Nephron progenitor cell (in vitro differentiated cells): ENCODE data around the gene ERF.

Experiments used
- DNase-seq: peaks from one replicate; pipeline ENCODE4 v3.0.0; 2021
- H3K27ac Mint-ChIP-seq: 2 replicates; pipeline ENCODE4 v1.8.0; 2021; ENCODE audit warnings: mild to moderate bottlenecking, moderate library complexity, mixed read lengths
- H3K27me3 Mint-ChIP-seq: 2 replicates; pipeline ENCODE4 v1.8.0; 2021; ENCODE audit warnings: mild to moderate bottlenecking, low read depth, mixed read lengths; ENCODE audit not compliant: poor library complexity
- H3K36me3 Mint-ChIP-seq: 2 replicates; pipeline ENCODE4 v1.8.0; 2021; ENCODE audit warnings: low read depth, mixed read lengths
- H3K4me1 Mint-ChIP-seq: 2 replicates; pipeline ENCODE4 v1.8.0; 2021; ENCODE audit warnings: mixed read lengths
- H3K4me3 Mint-ChIP-seq: 2 replicates; pipeline ENCODE4 v1.8.0; 2021; ENCODE audit warnings: mild to moderate bottlenecking, moderate library complexity, mixed read lengths
- H3K9me3 Mint-ChIP-seq: 2 replicates; pipeline ENCODE4 v1.8.0; 2021; ENCODE audit warnings: mild to moderate bottlenecking, moderate library complexity, mixed read lengths
- TF ChIP-seq, protein P1 (sequence below): fragments of 200-600 bp; sonication (generic); IDR thresholded peaks from 2 replicates; pipeline ENCODE4 v1.5.0; 2021; ENCODE audit warnings: antibody characterized with exemption

ERF gene

GRCh38 chr19:42279902-42280814 is 25.2 kb upstream of the ERF start:
- Mint-ChIP-seq H3K4me3 (peak overlapping the region; percentile 93), H3K36me3 (peaks cover 6% of the 10 kb centered on the region), H3K4me1 (peaks cover 37% of the 10 kb centered on the region), H3K27me3 (no peaks in the 10 kb centered on the region), H3K27ac (peak overlapping the region; percentile 84), H3K9me3 (no peaks in the 10 kb centered on the region)
- DNase-seq: peak; percentile 91
- TF ChIP-seq, protein P1, sequence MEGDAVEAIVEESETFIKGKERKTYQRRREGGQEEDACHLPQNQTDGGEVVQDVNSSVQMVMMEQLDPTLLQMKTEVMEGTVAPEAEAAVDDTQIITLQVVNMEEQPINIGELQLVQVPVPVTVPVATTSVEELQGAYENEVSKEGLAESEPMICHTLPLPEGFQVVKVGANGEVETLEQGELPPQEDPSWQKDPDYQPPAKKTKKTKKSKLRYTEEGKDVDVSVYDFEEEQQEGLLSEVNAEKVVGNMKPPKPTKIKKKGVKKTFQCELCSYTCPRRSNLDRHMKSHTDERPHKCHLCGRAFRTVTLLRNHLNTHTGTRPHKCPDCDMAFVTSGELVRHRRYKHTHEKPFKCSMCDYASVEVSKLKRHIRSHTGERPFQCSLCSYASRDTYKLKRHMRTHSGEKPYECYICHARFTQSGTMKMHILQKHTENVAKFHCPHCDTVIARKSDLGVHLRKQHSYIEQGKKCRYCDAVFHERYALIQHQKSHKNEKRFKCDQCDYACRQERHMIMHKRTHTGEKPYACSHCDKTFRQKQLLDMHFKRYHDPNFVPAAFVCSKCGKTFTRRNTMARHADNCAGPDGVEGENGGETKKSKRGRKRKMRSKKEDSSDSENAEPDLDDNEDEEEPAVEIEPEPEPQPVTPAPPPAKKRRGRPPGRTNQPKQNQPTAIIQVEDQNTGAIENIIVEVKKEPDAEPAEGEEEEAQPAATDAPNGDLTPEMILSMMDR: peak; percentile 95

GRCh38 chr19:42279155-42279901 is 24.4 kb upstream of the ERF start:
- no peaks in the 10 kb centered on the region for H3K27me3 Mint-ChIP-seq
- TF ChIP-seq, protein P1: no peak

GRCh38 chr19:42278452-42279154 is 23.7 kb upstream of the ERF start:
- Mint-ChIP-seq H3K4me3 (peak overlapping the region; percentile 93), H3K36me3 (peaks cover 14% of the 10 kb centered on the region), H3K9me3 (no peaks in the 10 kb centered on the region), H3K27ac (peak overlapping the region; percentile 84), H3K4me1 (peaks cover 31% of the 10 kb centered on the region), H3K27me3 (no peaks in the 10 kb centered on the region)
- TF ChIP-seq, protein P1: no peak
- no peak for DNase-seq

More at GRCh38 chr19:42279155-42279901, 24.4 kb upstream of the ERF start:
- DNase-seq: no peak
- Mint-ChIP-seq H3K9me3 (no peaks in the 10 kb centered on the region), H3K4me1 (peaks cover 31% of the 10 kb centered on the region), H3K27ac (peak overlapping the region; percentile 84), H3K36me3 (peaks cover 14% of the 10 kb centered on the region), H3K4me3 (peak overlapping the region; percentile 93)

- H3K27ac Mint-ChIP-seq: peak overlapping the region; percentile 83
These were observed 23.0 kb upstream of the ERF start for GRCh38 chr19:42277821-42278451.

DNA sequence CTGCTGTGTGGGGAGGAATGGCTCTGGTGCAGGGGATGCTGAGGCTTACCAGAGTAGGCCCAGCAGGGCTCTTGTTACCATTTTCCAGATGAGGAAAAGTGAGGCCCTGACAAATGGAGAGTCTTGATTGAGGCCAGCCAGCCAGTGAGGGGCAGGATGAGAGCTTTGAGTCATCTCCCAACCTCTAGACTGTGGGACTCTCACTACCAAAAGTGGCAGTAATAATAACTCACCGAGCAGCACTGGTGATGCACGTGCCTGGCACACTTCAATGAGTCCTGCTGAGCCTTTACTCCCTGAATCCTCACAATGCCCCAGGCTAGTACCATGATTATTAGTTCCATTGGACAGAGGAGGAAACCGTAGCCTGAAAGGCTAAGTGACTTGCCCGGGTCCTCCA is 21.9 kb upstream of the ERF start:
- no peak overlapping the region for H3K27ac Mint-ChIP-seq
- TF ChIP-seq, protein P1: no peak
- H3K9me3 Mint-ChIP-seq: no peaks in the 10 kb centered on the region
- DNase-seq: no peak
- H3K27me3 Mint-ChIP-seq: no peaks in the 10 kb centered on the region
- peaks cover 14% of the 10 kb centered on the region for H3K36me3 Mint-ChIP-seq
- H3K4me3 Mint-ChIP-seq: no peak overlapping the region
- H3K4me1 Mint-ChIP-seq: peaks cover 31% of the 10 kb centered on the region

More at GRCh38 chr19:42277821-42278451, 23.0 kb upstream of the ERF start:
- Mint-ChIP-seq H3K27me3 (no peaks in the 10 kb centered on the region), H3K36me3 (peaks cover 14% of the 10 kb centered on the region), H3K4me1 (peaks cover 31% of the 10 kb centered on the region), H3K9me3 (no peaks in the 10 kb centered on the region), H3K4me3 (no peak overlapping the region)
- no peak for DNase-seq
- TF ChIP-seq, protein P1: no peak
